HTERT RPE-1 (cell line): Measurements from ENCODE around the gene RAX.

Experiments used
- in situ Hi-C: fragments of 300-500 bp; cut with MboI; formaldehyde crosslinking; loops from 4 replicates; pipeline ENCODE4 v1.14.3; 2020; ENCODE audit warnings: low sequenced_read_pairs

Gene RAX

DNA sequence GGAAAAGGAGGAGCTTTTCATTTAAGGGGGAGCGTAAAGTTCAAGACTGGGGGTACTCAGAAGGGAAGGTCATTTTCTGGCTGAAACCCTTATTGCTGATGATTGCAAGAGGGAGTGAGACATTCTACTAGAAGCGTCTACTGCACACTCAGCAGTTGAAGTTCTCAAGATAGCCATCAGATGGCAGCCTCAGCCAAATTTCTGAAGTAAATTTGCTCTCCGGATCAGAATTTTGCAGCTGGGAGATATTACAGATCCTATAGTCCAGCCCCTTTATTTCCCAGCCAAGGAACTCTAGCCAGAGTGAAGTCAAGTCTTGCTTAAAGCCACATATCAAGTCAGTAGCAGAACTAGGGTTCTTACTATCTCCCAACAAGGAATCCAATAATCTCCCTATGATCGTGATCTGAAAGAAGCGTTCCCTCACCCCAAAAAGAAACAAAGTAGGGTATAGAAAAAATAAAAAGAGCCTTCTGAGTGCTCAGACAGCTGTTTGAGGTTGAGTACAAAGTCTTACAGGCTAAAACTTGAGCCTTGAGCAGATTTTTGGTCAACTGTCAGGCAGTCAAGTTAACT, 24.0 kb downstream of the RAX start:
- in situ Hi-C loops, result no loop called here

DNA sequence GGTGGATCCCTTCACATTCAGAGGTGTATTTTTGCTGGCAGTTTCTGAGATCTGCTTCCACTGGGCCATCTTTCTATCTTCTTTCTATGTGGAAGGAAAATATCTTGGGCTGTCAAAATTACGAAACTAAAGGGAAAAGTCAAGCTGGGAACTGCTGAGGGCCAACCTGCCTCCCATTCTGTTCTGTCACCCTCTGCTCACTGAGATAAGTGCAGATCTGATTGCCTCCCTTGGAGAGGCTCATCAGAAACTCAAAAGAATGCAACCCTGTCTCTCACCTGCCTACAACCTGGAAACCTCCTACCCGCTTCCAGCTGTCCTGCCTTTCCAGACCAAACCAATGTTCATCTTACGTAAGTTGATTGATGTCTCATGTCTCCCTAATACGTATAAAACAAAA, 26.5 kb downstream of the RAX start:
- in situ Hi-C loops, result no loop called here

- in situ Hi-C loops, result no loop called here
Observed at GRCh38 chr18:59242906-59243305, 30.3 kb downstream of the RAX start.

DNA sequence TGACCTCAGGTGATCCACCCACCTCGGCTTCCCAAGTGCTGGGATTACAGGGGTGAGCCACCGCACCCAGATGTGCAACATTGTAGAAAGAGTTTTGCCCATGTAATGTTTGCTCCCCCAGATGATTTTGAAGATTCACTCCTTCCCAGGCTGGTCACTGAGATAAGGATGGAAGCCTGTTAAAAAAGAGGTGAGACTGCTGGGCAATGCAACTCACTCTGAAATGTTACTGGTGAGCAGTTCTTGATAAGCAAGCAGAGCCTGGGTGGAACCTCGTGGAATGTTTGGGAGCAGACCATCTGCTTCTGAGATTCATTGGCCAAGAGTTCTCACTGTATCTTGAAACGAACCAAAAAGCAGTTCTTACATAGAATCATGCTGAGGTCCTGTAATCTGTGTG, 33.6 kb downstream of the RAX start:
- in situ Hi-C loops, result no loop called here

GRCh38 chr18:59238385-59238784, 34.9 kb downstream of the RAX start:
- in situ Hi-C loops, result no loop called here

DNA sequence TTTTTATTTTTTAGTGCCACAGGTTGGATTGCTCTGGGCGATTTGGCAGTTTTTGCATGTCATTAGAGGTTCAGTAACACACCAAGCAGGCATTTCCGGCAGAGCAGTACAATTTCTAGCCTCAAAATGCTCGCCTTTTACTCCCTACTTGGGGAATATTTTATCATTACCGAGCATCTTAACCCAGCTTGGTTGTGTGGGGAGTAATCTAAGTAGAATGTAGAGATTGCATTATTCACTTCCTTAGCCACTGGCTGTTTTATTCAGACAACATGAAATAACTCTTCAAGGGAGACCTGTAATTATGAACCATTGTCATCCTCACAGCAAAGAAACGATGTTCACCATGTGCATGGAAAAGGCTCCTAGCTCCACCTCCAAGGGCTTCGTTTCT, 40.2 kb downstream of the RAX start:
- in situ Hi-C loops, result no loop called here

DNA sequence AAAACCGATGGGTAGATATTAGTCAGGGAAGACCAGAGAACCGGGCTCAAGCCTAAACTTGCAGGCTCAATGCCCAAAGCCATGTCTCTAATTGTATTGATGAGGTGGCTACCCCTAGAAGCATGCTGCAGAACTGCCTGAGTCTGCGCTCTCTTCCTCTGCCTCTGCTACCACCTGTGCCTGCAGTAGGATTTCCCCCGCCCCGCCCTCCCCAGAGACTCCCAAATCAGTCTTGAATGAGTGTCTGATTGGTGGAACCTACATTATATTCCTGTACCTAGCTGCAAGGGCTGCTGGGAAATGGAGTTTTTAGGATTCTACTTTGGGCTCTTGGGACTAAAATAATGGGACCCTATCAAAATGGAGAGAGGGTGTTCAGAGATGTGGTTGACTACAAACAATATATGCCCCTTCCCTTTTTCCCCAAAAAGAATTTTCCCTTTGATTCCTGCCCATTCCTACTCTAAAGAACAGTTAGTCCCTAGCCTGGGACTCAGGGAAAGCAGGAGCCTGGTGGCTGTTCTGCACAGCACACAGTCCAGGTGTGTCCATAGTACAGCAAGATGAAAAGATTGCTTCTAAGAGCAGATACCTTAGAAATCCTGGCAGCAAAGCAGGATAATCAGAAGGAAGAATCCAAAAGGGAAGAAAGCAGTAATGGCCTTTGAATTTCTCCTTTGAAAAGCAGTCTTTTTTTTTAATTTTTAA, 40.8 kb downstream of the RAX start:
- in situ Hi-C loops, result no loop called here

DNA sequence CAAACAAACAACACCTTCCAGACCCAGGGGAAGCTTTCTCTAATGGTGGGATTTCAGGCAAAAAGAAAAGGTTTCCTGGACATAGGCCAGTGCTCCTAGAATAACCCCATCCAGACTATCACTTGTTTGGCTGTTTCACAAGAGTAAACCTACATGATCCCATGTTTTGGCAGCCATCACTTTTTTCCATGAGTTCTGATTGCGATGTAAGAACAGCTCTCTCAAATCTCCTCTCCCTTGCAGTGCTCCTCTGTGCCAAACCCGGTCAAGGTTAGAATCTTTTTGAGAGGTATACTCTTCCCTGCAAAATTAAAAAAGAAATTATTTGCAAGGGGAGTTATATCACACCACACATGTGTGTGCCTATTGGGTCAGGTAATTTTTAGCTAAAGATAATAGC, 41.4 kb downstream of the RAX start:
- in situ Hi-C loops, result no loop called here

- in situ Hi-C loops, result no loop called here
Observed at GRCh38 chr18:59231114-59231513, 42.1 kb downstream of the RAX start.

DNA sequence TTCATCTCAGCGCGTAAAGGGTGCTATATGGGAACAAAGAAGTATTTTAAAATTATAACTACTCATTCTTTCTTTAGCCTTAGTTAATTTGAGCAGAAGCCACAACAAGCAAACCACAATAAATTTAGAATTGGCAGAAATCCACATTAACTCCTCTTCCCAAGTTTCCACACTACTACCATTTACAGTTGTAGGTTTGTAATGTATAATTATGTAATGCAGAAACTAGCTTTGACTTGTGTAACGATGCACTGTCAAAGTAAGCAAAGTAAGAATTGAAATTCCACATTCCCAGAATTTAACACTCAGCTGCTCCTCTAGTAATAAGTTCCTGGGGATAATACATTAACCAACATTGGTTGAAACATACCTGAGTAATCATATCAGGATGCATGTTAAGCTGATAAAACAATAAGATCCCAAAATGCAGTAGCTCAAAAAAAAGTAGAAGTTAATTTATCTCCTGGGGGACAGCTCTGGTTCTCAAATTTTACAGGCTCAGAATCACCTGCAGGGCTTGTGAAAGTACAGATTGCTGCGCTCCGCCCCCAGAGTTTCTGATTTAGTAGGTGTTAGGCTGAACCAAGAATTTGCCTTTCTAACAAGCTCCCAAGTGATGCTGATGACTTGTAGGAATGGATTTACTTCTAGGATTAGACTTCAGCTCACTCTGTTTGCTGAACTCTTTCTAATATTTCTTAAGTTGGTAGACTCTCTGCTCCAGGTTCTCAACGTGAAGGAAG, 43.4 kb downstream of the RAX start:
- in situ Hi-C loops, result no loop called here

DNA sequence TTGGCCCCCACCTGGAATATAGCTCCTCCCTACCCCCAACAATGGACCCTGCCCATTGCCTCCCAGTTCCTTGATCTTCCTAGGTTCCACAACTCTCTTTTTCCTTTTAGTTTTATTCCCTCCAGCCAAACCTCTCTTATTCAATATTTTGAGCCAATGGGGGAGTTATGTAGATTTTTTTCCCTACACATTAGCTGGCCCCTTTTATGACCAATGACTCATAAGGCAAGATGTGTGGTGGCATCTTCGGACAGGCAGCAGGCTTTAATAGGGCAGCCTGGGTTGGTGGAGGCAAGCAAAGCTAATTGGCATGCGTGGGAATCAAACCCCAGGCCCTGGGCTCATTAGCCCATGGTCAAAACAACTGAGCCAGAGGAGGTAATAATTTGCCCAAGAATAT, 44.1 kb downstream of the RAX start:
- in situ Hi-C loops, result no loop called here

DNA sequence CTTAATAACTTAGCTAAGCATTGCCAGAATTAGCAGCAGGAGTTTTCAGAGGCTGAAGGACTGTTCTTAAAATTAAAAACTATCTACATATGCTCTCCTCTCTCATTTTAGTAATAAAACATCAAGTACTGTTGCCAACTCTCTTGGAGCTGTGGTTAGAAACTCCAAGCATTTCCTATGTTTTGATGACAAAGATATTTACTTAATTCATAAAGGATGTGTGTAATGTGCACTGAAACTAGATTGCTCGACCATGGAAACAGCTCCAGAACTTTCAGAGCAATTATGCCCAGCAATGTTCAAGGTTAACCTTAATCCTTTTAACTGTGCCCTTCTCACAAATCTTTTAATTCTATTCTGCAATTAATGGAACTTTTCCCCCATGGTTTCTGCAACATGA, 44.9 kb downstream of the RAX start:
- in situ Hi-C loops, result no loop called here

DNA sequence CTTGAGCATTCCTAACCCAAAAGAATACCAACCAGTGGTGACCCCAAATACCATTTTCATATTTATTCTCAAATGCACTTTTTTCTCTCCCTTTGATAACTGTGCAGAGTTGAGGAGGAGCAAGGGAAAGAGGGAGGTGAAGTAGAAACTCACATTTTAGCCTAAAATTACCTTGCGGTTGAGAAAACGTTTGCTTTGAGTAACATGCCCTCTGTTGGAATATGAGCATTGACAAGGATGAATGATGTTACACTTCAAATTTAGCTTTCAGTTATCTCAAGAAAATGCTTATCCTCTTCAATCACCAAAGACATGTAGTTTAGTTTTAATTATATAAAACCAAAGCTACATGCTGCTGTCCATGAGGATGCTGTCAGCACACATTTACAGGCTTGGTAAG, 50.9 kb downstream of the RAX start:
- in situ Hi-C loops, result no loop called here

DNA sequence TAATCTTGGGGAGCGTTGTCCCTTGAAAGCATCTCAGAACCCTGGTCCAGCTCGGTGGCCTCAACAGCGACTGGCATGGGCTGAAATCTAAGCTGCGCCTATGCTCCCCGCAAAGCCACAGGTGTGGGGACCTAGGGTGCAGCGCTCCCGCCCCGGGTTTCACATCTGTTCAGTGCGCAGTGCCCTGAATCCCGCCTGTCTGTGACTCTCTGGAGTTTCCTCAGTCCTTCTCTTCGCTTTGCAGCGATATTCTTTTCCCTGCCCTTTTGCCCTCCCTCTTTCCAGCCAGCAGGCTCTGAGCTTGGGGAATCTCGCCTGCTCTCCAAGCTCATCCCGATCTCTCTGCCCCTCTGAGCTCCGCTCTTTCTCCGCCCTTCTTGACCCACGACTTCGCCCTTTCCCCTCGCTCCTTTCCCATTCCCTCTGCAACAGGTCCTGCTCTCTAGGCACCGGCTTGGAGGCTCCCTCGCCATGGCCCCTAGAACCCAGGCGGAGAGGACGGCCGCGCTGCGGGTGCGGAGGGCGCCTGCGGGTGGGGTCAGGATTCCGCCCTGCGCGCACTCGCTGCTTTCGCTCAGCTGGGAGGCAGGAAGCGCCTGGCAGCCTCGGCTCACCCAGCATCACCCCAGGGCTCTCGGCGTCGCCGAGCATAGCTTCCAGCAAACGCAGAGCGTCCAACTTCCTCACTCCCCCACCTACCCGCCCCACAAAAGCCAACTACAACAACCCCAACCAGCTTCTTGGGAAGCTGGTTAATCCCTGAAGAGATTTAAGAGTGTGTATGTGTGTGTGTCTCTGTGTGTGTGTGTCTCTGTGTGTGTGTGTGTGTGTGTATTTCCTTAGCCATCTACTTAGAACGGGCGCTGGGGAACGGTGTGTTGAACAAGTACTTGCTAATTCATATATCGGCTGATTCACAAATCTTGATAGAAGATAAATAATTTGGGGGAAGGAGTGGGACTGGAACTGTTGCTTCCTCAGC, 52.2 kb downstream of the RAX start:
- in situ Hi-C loops, result no loop called here

- in situ Hi-C loops, result no loop called here
Observed at GRCh38 chr18:59220164-59220783, 53.0 kb downstream of the RAX start.

GRCh38 chr18:59219672-59220163, 53.5 kb downstream of the RAX start, which contains the start of gene GRP:
Gene GRP (plus strand): TSS chr18:59220158. CDS start chr18:59220266, 108 bp downstream.
- in situ Hi-C loops, result no loop called here

- in situ Hi-C loops, result no loop called here
Observed at GRCh38 chr18:59218018-59218417, 55.2 kb downstream of the RAX start.
